22Rv1 (cell line): ENCODE measurements around the gene AGAP1.

Experiments used
- CTCF ChIP-seq: fragments of 450-650 bp; IDR thresholded peaks from 2 replicates; pipeline ENCODE4 v1.5.1; 2017; ENCODE audit warnings: mild to moderate bottlenecking
- ZFX ChIP-seq: fragments of 450-650 bp; IDR thresholded peaks from 2 replicates; pipeline ENCODE4 v1.6.1; 2017; ENCODE audit warnings: antibody characterized with exemption, borderline replicate concordance

- no peak for TF ChIP-seq CTCF
- no peak for TF ChIP-seq ZFX
Observed at GRCh38 chr2:235463893-235464292, 29.9 kb upstream of the AGAP1 start.
